Body of pancreas (tissue), 4 donors: ENCODE data around the gene SERINC2.

Experiments used
- CTCF ChIP-seq, 7 experiments: fragments of 450-650 bp in 4 of 7; fragments of 200-600 bp in 3 of 7; sonication (generic) in 3 of 7; IDR thresholded peaks; one replicate each; pipeline ENCODE4 v1.5.1; 2016 to 2019; ENCODE audit warnings: antibody characterized with exemption in 7 of 7
- POLR2A ChIP-seq, 3 donors: fragments of 450-650 bp; IDR thresholded peaks; one replicate each; pipeline ENCODE4 v1.6.1; 2016; ENCODE audit warnings: antibody characterized with exemption in 3 of 3, mild to moderate bottlenecking in 2 of 3

GRCh38 chr1:31377364-31377863, 35.6 kb upstream of the SERINC2 start:
- TF ChIP-seq CTCF (IDR thresholded peaks at IDR 0.05) (no peak), POLR2A (IDR thresholded peaks at IDR 0.05) (no peak)
